ELF-1 (cell line): ENCODE measurements around the gene RAB3GAP2.
"Not testable (repeated sequence)": the region's sequence is repeated elsewhere in the genome, so short reads cannot be mapped to it uniquely, and the experiment has no call there.

ENCODE experiments used
- DNase-seq: peaks from one replicate; pipeline ENCODE4 v3.0.0-alpha.2; 2016; ENCODE audit warnings: low read depth, low spot score

The RAB3GAP2 gene

DNA sequence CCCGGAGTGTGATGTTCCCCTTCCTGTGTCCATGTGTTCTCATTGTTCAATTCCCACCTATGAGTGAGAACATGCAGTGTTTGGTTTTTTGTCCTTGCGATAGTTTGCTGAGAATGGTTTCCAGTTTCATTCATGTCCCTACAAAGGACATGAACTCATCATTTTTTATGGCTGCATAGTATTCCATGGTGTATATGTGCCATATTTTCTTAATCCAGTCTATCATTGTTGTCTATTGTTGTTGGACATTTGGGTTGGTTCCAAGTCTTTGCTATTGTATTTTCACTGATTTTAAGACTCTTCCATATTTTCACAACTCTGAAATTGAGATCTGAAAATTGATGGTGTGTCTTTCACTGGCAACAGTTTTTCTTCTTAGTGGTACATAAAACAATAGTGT, 67.5 kb downstream of the RAB3GAP2 start:
- DNase-seq, result not testable (repeated sequence)

DNA sequence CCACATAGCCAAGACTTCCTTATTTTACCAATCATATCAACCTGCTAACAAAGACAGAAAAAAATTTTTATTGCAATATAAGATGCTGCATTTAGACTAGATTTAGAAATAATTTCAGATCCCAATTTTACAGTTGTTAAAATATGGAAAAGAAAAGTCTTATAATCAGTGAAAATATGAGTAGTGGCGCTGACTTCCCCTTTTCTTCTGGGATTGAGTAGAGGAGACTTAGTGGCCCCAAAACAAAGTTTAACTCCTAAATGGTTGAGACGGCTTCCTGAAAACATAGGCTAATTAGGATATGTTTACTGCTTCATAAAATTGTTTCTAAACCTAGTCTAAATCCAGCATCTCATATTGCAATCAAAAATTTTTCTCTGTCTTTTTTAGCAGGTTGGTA, 68.4 kb downstream of the RAB3GAP2 start:
- no peak for DNase-seq

DNA sequence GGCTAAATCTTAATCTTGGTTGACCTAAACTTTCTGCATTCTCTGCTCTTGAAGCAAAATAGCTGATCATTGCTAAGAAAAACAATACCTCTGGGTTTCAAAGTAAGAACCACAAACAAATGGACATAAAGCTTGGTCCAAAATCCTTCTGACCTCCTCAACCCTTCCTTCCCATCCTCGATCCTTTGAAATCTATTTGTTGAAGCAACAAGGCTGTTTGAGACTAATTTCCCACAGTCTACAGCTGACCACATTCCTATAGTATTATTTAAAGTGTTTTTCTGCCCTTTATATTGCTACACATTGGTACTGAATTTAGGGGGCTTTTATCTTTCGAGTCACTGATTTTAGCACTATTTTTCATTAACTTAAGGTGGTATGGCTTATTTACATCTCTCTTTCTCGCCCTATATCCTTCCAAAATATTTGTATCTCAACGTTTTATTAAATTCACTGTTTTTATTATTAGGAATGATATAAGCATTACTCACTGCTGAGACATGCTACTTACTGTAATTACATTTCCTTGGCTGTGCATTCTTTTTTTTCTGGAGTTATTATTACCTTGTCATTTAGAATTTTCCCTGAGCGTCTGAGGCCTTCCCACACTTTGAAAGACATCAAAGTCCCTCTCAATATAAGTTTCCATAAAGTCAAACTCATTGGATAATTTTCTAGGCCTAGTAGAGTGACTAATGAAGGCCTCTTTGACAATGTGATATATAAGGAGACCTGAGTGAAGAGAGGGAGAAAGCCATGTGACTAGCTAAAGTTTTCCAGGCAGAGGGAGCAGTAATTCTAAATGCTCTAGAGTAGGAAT, 73.9 kb downstream of the RAB3GAP2 start:
- no peak for DNase-seq

DNA sequence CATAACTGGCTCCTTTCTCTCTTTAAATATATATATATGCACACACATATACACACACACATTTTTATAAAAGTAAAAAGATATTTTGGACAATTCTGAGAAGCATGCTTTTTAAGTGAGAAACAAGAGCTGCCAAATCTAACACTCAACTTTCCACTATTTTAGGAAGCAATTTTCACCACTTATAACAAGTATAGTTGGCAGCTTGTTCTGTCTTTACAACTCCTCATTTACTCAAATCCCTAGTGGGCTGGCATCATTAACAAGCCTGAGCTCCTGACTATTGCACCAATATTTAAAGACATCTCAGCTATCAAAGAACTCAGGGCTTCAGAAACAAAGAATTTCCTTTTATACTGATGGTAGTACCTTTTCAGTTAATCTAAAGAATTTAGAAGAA, 76.6 kb downstream of the RAB3GAP2 start:
- DNase-seq, result no peak

DNA sequence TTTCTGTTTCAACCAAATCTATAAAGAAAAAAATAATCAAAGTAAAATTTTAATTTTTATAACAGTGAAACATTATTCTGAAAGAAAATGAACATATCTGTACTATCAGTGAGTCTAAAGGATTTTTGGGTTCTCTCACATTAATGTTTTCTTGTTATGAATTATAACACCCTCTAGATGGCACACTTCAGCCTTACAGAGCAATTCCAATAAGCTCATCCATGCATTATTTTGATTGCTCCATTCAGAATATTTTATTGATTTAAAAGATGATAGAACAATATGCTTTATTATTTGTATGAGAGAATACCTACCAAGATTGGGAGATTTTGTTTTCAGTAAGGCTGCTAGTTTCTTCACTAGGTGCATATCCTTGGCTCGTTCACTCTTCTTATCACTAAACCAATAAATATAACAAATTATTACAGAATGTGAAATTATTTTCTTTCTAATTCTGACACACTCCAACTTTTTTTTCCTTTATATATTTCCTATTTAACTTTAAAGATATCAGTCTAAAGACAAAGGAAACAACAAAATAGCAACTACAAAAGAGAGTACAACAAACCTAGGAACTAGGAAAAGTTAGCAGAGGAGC, 82.4 kb downstream of the RAB3GAP2 start:
- no peak for DNase-seq

DNA sequence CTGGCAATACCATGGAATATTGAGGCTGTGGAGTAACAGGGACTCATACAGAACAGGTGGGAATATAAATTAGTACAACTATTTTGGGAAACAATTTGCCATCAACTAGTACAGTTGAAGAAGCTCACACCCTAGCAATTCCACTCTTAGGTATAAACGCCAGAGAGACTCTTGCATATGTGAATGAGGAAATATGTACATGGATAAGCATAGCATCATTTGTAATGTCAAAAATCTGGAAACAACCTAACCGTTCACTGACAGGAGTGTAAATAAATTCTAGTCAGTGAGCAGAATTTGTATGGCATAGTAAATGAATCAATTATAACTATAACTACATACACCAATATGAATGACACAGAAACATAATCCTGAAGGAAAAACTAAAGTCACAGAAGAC, 83.7 kb downstream of the RAB3GAP2 start:
- no peak for DNase-seq

DNA sequence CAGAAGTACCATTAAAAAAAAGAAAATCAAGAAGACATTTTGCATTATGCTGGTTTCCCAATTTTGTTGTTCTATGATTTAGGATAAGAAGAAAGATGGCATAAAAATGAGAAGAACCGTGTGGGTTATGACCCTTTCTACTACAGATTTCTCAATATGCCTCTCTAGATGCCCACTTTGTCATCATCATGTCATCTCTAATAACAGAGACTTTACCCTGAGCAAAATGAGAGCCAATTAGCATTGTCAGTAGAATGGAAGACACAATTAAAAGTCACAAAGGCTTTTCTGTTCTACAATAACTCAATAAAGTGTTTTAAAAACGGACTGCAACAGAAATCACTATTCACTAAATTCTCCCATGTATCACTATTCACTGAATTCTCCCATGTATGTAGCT, 85.5 kb downstream of the RAB3GAP2 start:
- DNase-seq, result no peak

DNA sequence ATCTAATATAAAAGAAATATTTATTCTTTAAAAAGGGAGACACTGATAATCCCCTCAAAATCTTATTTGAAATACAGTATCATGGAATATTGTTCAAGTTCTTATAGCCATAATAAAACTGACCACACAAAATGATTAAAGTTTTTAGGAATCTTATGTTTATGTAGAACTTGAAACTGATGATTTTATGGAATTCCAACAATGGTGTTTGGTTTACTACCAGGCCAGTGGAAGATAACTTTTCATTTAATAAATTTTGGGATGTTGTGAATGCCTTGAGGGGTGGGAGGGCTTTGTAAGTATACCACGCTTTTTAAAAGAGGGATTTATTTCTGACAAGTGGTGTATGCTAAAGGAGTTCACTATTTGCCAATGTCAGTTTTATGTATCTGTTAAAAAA, 87.7 kb downstream of the RAB3GAP2 start:
- DNase-seq, result no peak

DNA sequence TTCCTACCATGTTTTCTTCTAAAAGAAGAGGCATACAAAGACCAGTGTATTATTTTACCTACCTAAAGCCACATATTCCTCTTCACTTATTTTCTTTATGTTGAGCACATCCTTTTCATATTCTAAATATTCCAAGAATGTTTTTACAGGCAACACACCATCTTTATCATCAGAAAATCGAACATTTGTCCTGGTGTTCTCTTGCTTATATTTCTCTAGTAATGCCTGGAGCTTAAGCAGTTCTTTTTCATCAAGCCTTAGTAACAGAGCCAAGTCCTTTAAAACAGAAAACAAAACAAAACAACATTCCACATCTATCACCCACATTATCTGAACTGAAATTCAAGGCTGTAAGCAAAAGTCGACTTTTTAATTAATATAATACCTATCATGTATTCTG, 89.6 kb downstream of the RAB3GAP2 start:
- DNase-seq, result no peak

DNA sequence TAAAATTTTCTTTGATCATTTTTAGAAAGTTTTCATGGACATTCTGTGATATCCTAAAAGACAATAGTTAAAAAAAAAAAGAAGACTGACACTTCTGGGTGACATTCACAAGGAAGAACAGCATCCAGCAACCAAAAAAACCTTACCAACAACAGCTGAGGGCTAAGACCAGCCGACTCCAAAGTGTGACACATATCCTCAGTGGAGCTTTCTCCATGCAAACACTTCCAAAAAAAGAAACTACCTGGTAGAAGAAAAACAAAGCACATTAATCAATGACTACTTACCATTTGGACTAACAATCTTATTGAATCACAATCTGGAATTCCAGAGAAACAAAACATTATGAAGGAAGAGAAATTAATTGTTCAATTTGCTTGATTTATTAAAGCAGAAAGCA, 90.1 kb downstream of the RAB3GAP2 start:
- DNase-seq, result no peak

DNA sequence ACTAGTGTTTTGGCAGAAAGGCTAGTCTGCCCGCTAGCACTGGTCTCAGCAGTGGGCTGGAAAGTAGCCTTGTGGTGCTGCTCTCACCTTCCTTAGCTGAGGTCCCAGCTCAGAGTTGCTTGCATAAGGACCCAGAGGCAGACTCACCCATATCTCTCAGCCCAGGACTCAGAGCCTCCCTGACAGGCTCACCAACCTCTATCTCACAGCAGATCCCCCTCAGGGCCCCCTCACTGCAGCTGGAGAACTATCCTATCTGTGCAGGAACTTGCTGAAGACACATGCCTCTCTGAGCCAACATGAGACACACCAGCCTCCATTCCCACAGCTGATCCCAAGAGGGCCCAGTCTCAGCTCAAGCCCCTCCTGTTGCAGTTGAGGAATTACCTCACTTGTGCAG, 95.7 kb downstream of the RAB3GAP2 start:
- peak; percentile 7 for DNase-seq

DNA sequence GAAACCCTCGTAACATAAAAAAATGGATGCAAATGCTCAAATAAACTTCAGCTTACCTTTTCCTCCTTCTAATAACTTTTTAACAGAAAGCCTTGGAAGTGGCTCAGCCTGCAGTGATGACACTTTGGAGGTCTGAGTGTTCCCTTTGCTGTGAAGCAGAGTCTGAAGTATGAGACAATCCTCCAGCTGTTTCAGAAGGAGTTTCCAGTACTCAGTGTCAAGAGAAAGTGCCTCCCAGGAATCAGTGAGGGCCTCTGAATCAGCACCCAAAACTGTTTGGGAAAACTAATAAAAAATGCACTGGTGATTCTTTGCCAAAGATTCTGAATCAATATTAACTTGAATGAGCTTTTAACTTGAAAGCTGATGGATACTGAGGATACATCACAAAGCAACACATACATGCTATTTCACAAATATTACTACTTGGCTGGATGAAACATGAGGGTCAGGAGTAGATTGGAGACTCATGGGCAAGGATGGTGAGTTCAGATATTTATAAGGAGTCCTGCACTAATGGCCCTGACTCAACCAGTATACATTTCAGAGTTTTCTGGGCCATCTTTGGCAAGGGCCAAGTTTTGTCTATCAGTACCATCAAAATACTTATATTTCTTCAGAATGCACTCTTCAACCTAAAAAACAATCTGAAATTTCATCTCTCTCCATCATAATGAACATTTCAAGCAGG, 101.3 kb downstream of the RAB3GAP2 start:
- DNase-seq, result no peak

DNA sequence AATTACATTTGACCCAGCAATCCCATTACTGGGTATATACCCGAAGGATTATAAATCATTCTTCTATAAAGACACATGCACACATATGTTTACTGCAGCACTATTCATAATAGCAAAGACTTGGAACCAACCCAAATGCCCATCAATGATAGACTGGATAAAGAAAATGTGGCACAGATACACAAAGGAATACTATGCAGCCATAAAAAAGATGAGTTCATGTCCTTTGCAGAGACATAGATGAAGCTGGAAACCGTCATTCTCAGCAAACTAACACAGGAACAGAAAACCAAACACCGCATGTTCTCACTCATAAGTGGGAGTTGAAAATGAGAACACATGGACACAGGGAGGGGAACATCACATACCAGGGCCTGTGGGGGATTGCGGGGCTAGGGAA, 102.4 kb downstream of the RAB3GAP2 start:
- not testable (repeated sequence) for DNase-seq

DNA sequence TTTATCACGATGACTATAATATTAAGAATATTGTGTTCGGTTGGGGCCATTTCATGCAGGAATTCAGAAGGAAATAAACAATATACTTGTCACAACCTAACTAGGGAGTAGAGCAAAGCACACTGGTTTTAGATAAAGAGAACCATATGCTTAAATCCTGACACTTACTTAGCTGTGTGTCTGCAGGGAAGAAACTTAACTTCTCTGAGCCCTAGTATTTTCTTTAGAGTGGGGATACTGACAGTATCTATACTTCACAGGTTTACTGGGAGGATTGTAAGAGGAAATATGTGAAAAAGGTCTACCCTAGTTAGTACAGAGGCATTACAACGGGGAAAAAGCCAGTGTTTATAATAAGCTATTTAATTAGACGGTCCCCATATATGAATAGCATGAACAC, 105.4 kb downstream of the RAB3GAP2 start:
- no peak for DNase-seq

DNA sequence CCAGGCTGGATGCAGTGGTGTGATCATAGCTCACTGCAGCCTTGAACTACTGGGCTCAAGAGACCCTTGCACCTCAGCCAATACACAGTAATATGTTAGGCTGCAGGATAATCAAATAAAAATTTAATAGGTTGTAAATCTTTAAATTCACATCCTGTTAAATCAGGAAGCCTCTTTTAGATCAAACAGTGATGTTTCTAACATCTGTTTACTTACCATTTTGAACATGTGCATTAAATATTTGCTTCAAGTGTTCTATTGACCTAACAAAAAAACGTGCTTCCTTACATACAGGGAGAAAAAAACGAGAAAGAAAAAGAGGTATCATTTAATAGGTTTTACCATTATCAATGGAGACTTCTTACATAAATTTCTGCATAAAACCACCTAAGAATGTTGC, 107.7 kb downstream of the RAB3GAP2 start:
- no peak for DNase-seq

DNA sequence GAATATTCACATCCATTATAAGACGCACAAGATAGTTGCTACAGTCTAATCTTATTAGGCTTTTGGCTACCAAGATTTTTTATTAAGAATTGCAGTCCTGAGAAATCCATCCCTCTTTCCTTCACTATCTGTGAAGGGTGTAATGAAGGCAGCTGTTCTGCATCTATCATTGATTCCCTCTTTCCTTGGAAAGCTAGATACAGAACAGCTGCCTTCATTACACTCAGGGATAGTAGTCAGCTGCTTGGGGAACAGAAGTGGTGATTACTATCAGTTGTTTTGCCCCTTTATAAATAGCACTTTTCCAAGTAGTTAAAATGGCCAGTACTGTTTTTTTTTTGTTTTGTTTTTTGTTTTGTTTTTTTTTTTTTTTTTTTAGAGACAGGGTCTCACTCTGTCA, 108.1 kb downstream of the RAB3GAP2 start:
- DNase-seq, result no peak

DNA sequence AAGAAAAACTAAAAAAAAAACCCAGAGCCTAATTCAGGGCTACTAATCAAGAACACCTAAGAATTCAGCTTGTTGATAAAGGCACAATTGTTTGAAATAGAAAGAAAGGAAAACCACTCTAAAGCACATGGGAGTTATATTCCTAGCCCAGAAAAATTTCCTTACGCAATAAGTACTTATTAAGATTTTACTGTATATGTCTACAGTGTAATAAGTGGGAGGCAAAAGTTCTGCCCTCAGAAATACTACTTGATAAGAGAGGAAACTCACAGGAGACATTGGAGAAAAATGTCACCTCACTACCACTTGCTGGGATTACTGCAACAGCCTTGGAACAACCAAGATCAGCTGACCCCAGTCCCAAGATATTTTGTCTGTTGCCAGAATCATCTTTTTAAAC, 112.2 kb downstream of the RAB3GAP2 start:
- DNase-seq, result no peak

DNA sequence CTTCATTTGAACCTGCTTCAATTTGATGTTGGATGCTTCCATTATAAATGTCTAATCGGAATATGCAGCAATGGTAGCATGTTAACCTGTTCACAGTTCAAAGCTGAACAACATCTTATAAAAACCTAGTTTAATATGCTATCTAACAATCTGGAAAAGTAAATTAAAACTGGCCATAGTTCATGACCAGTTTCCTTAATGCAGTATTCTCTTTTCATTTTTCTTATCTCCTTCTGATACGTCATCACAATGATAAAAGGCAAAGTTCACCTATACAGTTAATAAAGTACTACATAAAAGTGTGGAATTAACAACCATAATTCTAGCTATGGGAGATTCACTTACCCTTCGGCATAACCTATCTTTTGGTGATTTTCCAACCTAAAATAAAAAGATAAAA, 113.2 kb downstream of the RAB3GAP2 start:
- no peak for DNase-seq

DNA sequence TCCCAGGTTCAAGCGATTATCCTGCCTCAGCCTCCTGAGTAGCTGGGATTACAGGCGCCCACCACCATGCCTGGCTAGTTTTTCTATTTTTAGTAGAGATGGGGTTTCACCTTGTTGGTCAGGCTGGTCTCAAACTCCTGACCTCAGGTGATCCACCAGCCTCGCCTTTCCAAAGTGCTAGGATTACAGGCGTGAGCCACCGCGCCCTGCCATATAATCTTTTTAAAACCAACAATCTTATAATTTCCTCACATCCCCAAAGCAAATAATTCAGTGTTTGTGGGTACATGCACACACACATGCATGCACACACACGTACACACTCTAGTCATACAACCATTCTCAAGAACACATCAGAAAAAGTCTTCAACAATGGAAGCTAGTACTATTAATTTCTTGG, 113.7 kb downstream of the RAB3GAP2 start:
- DNase-seq, result not testable (repeated sequence)

DNA sequence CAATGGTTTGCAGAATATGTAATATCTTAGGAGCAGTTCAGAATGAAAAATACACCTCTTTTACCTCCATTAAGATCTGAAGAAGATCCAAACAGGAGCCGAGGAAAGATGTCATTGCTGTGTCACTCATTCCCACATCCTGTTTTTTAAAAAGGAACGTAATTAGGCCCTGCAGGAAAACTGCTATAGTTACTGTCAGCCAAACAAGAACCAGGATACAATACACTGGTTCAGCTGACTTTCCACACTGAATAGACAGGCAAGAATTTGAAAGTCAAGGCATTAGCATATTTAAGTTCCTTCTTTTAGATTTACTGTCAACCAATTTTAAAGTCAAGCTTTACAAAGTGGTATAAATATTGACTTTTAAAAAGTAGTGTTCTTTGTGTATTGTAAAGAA, 114.5 kb downstream of the RAB3GAP2 start:
- DNase-seq, result no peak

DNA sequence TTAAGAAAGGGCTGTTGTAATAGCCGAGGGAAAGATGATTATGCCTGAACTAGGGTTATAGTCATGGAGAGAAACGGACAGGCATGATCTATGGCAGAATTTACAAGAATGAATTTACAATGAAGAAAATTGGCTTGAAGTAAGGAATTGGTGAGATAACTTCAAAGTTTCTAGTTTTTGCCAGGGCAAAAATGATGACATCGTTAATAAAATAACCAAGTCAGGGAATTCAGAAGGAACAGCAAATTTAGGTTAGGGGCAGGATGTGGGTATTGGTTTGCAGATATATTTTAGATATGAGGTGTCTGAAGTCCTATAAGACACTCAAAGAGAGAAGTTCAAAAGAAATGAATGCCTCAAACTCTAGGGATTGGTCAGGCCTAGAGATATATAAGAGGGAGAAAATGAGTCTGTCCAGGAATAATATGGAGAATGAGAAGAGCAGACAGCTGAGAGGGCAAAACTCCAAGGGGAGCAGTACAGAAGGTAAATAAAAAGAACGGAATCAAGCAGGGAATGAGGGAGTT, 115.6 kb downstream of the RAB3GAP2 start:
- no peak for DNase-seq

DNA sequence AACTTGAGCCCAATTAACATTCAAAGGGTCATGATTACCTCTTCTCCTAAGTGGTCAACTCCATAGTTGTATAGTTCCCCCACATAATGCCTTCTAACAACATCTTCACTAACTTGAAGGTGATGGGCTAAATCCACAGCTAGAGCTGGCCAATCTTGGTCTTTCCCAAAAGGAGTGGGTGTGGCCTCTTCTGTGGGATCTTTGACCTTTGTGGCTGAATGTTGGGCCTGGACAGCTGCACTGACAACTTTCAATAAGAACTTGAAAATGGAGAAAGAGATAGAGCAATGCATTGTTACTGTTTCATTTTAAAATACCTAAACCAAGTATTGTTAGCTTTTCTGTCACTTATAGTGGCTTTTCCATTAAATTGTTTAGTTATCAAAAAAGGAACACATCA, 119.1 kb downstream of the RAB3GAP2 start:
- no peak for DNase-seq

DNA sequence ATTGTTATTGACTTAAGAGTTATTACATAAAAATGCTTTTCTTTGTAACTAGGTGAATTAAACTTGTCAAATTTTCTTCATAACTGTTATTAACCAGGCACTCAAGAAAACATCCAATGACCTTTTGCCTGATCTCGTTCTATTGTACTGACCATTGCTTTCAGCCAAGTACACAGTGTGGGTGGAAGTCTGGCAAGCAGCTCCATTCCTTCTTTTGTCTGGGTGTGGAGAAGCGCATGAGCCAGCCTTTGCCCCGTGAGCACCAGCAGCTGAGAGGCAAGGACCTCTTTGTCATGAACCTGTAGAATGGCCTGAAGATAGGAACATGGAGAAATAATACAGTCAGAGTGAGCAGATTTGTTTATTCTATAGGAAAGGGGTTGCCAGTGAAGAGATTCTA, 120.8 kb downstream of the RAB3GAP2 start:
- no peak for DNase-seq
